ENCODE data around the gene KRTAP5-1. TPM values are rescaled to one million over a fixed set of nuclear protein-coding genes. Genes with fewer than 3 reads are reported as not detected.
A peak's percentile ranks its signal among the peaks of the same experiment; 100 is the strongest.
"Not testable (repeated sequence)": the region's sequence is repeated elsewhere in the genome, so short reads cannot be mapped to it uniquely, and the experiment has no call there.

KRTAP5-1 gene
- polyA plus RNA-seq, 3 donors: not detected

DNA sequence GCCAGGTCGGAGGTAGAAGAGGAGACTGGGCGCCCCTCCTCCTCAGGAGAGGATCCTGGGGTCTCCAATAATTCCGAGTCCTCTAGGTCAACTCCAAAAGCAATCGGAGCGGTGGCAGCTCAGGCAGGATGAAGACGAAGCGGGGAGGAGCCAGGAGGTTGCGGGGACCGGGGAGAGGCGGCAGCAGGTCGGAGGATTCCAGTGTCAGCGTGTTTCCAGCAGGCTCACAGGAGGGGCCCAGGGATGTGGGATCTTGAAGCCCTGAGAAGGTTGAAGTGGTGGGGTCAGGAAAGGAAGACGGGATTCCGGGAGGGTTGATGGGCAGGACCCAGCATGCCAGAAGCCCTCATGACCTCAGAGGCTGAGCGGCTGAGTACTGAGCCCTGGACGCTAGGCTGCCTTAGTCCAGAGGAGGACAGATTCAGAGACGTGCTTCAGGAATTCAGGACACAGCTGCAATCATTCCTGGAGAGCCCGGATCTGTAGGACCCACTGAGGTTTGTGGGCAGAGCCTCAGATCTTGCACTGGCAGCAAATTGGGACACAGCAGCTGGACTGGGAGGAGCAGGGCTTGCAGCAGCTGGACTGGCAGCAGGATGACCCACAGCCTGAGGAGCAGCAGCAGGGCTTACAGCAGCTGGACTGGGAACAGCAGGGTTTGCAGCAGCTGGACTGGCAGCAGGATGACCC, 22.2 kb upstream of the KRTAP5-1 start:
- H3K4me1 Mint-ChIP-seq; H3K36me3 Mint-ChIP-seq; H3K4me1 ChIP-seq (ENCODE audit: control insufficient read depth in 1 of 2, insufficient read depth in 2 of 2, low read length in 2 of 2); H3K36me3 ChIP-seq (replicated peaks in 1 of 2; ENCODE audit: control insufficient read depth in 1 of 2, insufficient read depth in 2 of 2, low read length in 2 of 2); H3K9me3 Mint-ChIP-seq; DNase-seq; H3K9ac ChIP-seq (ENCODE audit: insufficient read depth, low read length, poor library complexity, severe bottlenecking); H3K4me2 ChIP-seq (replicated peaks; ENCODE audit: extremely low read depth, low read length, poor library complexity, severe bottlenecking); H3K79me2 ChIP-seq (ENCODE audit: insufficient read depth, low read length); H3K4me3 ChIP-seq (replicated peaks in 1 of 3; ENCODE audit: low read depth in 2 of 3, low read length in 3 of 3); H4K20me1 ChIP-seq (ENCODE audit: insufficient read depth, low read length); intact Hi-C loops (cut with micrococcal nuclease); H2AFZ ChIP-seq (ENCODE audit: insufficient read depth, low read depth, low read length, poor library complexity, severe bottlenecking); H3K27ac ChIP-seq (ENCODE audit: low read depth in 1 of 2, low read length in 2 of 2); H3K27me3 ChIP-seq (ENCODE audit: control insufficient read depth in 2 of 2, insufficient read depth in 2 of 2, low read length in 2 of 2); H3K9me3 ChIP-seq (replicated peaks in 1 of 2; ENCODE audit: control insufficient read depth in 1 of 2, insufficient read depth in 1 of 2, low read length in 2 of 2): not testable (repeated sequence)
- H3K27ac Mint-ChIP-seq: peak overlapping the region in 1 of 7 donors; percentile 43
- peak overlapping the region in 1 of 2 donors; percentile 28 for H3K4me3 Mint-ChIP-seq
- WGBS (ENCODE audit: insufficient coverage): 62% methylated on average over 18 of the region's 18 CpGs
- peaks cover 13 to 28% (median 27%) of the 10 kb centered on the region in 3 donors for H3K27me3 Mint-ChIP-seq (ENCODE audit: low read depth in 3 of 3)

DNA sequence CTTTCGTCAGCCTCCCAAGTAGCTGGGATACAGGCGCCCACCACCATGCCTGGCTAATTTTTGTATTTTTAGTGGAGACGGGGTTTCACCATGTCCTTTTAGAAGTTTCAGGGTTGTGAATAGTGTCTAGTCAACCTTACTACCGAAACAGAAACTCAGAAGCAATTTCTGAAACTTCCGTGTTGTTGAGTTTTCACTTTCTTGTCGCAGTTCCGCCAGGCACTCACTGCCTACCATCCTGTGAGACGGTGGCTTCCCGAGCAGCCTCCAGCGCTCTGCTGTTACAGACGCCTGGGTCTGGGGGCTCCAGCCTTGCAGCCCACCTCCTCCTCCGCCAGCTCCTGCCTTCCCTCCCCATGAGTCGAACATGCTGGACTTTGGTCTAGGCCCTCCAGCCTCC, 20.8 kb upstream of the KRTAP5-1 start:
- H3K4me1 Mint-ChIP-seq: not testable (repeated sequence)

DNA sequence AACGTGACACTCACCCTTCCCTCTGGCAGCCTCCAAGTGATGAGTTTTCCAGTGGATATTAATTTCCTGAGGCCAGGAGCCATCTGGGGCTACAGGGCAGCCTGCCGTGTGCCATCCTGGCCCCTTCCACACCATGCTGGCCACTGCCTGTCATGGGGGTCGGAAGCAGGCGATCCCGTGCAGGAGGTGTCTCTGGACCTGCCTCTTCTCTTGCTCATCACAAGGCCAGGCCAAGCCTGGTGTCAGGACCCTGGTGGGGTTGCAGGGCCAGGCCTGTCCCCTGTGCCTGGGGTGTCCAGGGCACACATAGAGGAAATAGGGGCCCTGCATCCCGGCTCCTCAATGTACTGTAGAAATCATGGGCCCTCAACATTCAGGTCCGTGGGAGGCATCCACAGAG, 19.6 kb upstream of the KRTAP5-1 start:
- DNase-seq: no peak
- H3K79me2 ChIP-seq (ENCODE audit: insufficient read depth, low read length): no peaks in the 10 kb centered on the region
- WGBS (ENCODE audit: insufficient coverage): 88% methylated on average over 7 of the region's 7 CpGs
- H3K27ac ChIP-seq (ENCODE audit: low read depth in 1 of 2, low read length in 2 of 2): no peak overlapping the region
- Mint-ChIP-seq H3K27me3 (ENCODE audit: low read depth in 3 of 3) (peaks cover 25 to 42% (median 33%) of the 10 kb centered on the region in 3 donors), H3K27ac (no peak overlapping the region), H3K4me3 (no peak overlapping the region), H3K36me3 (no peaks in the 10 kb centered on the region), H3K4me1 (no peaks in the 10 kb centered on the region), H3K9me3 (peaks cover 0 to 3% (median 0%) of the 10 kb centered on the region in 7 donors)
- TF ChIP-seq, protein P1, sequence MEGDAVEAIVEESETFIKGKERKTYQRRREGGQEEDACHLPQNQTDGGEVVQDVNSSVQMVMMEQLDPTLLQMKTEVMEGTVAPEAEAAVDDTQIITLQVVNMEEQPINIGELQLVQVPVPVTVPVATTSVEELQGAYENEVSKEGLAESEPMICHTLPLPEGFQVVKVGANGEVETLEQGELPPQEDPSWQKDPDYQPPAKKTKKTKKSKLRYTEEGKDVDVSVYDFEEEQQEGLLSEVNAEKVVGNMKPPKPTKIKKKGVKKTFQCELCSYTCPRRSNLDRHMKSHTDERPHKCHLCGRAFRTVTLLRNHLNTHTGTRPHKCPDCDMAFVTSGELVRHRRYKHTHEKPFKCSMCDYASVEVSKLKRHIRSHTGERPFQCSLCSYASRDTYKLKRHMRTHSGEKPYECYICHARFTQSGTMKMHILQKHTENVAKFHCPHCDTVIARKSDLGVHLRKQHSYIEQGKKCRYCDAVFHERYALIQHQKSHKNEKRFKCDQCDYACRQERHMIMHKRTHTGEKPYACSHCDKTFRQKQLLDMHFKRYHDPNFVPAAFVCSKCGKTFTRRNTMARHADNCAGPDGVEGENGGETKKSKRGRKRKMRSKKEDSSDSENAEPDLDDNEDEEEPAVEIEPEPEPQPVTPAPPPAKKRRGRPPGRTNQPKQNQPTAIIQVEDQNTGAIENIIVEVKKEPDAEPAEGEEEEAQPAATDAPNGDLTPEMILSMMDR (IDR thresholded peaks at IDR 0.05): no peak
- H3K9ac ChIP-seq (ENCODE audit: insufficient read depth, low read length, poor library complexity, severe bottlenecking): no peak overlapping the region
- H3K9me3 ChIP-seq (replicated peaks in 1 of 2; ENCODE audit: control insufficient read depth in 1 of 2, insufficient read depth in 1 of 2, low read length in 2 of 2): no peaks in the 10 kb centered on the region
- H4K20me1 ChIP-seq (ENCODE audit: insufficient read depth, low read length): no peaks in the 10 kb centered on the region
- no peak overlapping the region for H3K4me2 ChIP-seq (replicated peaks; ENCODE audit: extremely low read depth, low read length, poor library complexity, severe bottlenecking)
- intact Hi-C loops (cut with micrococcal nuclease): no loop called here
- no peaks in the 10 kb centered on the region for H3K4me1 ChIP-seq (ENCODE audit: control insufficient read depth in 1 of 2, insufficient read depth in 2 of 2, low read length in 2 of 2)
- no peak overlapping the region for H3K4me3 ChIP-seq (replicated peaks in 1 of 3; ENCODE audit: low read depth in 2 of 3, low read length in 3 of 3)
- no peak overlapping the region for H2AFZ ChIP-seq (ENCODE audit: insufficient read depth, low read depth, low read length, poor library complexity, severe bottlenecking)
- no peaks in the 10 kb centered on the region for H3K36me3 ChIP-seq (replicated peaks in 1 of 2; ENCODE audit: control insufficient read depth in 1 of 2, insufficient read depth in 2 of 2, low read length in 2 of 2)
- H3K27me3 ChIP-seq (ENCODE audit: control insufficient read depth in 2 of 2, insufficient read depth in 2 of 2, low read length in 2 of 2): peaks cover 2 to 6% of the 10 kb centered on the region in 2 donors

More for the DNA sequence above, 20.8 kb upstream of the KRTAP5-1 start:
- H3K9ac ChIP-seq (ENCODE audit: insufficient read depth, low read length, poor library complexity, severe bottlenecking); H3K9me3 Mint-ChIP-seq; H3K4me1 ChIP-seq (ENCODE audit: control insufficient read depth in 1 of 2, insufficient read depth in 2 of 2, low read length in 2 of 2); H3K36me3 ChIP-seq (replicated peaks in 1 of 2; ENCODE audit: control insufficient read depth in 1 of 2, insufficient read depth in 2 of 2, low read length in 2 of 2); H3K27ac Mint-ChIP-seq; intact Hi-C loops (cut with micrococcal nuclease); H3K27me3 ChIP-seq (ENCODE audit: control insufficient read depth in 2 of 2, insufficient read depth in 2 of 2, low read length in 2 of 2); H3K36me3 Mint-ChIP-seq; H3K4me3 Mint-ChIP-seq; H3K9me3 ChIP-seq (replicated peaks in 1 of 2; ENCODE audit: control insufficient read depth in 1 of 2, insufficient read depth in 1 of 2, low read length in 2 of 2); H3K4me2 ChIP-seq (replicated peaks; ENCODE audit: extremely low read depth, low read length, poor library complexity, severe bottlenecking); DNase-seq; H3K27ac ChIP-seq (ENCODE audit: low read depth in 1 of 2, low read length in 2 of 2); H3K79me2 ChIP-seq (ENCODE audit: insufficient read depth, low read length); H2AFZ ChIP-seq (ENCODE audit: insufficient read depth, low read depth, low read length, poor library complexity, severe bottlenecking); H3K4me3 ChIP-seq (replicated peaks in 1 of 3; ENCODE audit: low read depth in 2 of 3, low read length in 3 of 3); H4K20me1 ChIP-seq (ENCODE audit: insufficient read depth, low read length): not testable (repeated sequence)
- 89% methylated on average over 9 of the region's 13 CpGs for WGBS (ENCODE audit: insufficient coverage)
- peaks cover 18 to 33% (median 29%) of the 10 kb centered on the region in 3 donors for H3K27me3 Mint-ChIP-seq (ENCODE audit: low read depth in 3 of 3)

Data from CD14-positive monocyte (primary cell).